Astrocyte of the spinal cord (primary cell): ENCODE data around the gene RBCK1.
A peak's percentile ranks its signal among the peaks of the same experiment; 100 is the strongest.

Source experiments
- DNase-seq: peaks from one replicate; pipeline ENCODE4 v3.0.0; 2011; ENCODE audit warnings: low read depth, low spot score
- H3K4me3 ChIP-seq: 2 replicates; pipeline ENCODE4 v1.5.1; 2011; ENCODE audit warnings: low read depth, mild to moderate bottlenecking, low read length, moderate library complexity
- in situ Hi-C: cut with HindIII; loops from 2 replicates; pipeline ENCODE4 v1.10.0; 2017; ENCODE audit warnings: low sequenced_read_pairs
- TF ChIP-seq, protein P1 (sequence below): IDR thresholded peaks from 2 replicates; pipeline ENCODE4 v1.5.1; 2012; ENCODE audit warnings: low read depth, mild to moderate bottlenecking, low read length, inconsistent platforms

The RBCK1 gene

DNA sequence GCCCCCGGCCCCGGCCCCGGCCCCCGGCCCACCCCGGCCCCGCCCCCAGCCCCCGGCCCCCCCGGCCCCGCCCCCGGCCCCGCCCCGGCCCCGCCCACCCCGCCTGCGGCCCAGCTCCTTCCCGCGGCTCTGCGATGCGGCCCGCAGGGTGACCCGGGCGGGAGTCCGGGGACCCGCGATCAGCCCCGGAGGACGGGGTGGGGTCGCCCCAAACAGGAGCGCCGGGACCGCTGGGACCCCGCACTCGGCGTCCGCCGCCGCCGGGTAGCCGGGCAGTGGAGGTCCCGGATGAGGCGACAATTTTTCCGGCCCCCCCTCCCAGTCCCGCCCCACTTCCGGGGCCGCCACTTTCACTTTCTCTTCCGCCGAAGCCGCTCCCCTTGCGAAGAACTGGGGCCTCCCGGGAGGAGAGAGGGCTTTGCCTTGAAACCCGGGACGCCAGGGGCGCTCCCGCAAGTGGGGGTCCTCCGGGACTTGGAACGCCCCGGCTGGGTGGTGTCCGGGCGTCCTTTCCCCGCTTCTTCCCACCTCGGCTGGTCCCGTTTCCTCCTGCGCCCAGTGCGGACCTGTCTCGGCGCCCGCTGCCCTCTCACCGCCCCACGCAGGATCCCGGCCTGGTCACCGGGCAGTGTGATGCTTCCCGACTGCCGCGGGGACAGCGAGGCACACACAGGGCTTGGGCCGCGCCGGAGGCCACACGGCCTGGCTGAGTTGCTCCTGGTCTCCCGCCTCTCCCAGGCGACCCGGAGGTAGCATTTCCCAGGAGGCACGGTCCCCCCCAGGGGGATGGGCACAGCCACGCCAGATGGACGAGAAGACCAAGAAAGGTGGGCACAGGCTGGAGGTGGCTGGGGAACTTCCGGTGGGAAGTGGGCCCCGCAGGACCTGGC is at the start of gene RBCK1:
Gene RBCK1 (plus strand): TSS at position 347 of the 890 bp plus-strand sequence. CDS start 459 bp downstream, at position 806.
- DNase-seq: peak; percentile 87
- peak within 1 kb of the TSS; percentile 97 for H3K4me3 ChIP-seq
- TF ChIP-seq, protein P1, sequence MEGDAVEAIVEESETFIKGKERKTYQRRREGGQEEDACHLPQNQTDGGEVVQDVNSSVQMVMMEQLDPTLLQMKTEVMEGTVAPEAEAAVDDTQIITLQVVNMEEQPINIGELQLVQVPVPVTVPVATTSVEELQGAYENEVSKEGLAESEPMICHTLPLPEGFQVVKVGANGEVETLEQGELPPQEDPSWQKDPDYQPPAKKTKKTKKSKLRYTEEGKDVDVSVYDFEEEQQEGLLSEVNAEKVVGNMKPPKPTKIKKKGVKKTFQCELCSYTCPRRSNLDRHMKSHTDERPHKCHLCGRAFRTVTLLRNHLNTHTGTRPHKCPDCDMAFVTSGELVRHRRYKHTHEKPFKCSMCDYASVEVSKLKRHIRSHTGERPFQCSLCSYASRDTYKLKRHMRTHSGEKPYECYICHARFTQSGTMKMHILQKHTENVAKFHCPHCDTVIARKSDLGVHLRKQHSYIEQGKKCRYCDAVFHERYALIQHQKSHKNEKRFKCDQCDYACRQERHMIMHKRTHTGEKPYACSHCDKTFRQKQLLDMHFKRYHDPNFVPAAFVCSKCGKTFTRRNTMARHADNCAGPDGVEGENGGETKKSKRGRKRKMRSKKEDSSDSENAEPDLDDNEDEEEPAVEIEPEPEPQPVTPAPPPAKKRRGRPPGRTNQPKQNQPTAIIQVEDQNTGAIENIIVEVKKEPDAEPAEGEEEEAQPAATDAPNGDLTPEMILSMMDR: no peak
- in situ Hi-C loops: no loop called here

DNA sequence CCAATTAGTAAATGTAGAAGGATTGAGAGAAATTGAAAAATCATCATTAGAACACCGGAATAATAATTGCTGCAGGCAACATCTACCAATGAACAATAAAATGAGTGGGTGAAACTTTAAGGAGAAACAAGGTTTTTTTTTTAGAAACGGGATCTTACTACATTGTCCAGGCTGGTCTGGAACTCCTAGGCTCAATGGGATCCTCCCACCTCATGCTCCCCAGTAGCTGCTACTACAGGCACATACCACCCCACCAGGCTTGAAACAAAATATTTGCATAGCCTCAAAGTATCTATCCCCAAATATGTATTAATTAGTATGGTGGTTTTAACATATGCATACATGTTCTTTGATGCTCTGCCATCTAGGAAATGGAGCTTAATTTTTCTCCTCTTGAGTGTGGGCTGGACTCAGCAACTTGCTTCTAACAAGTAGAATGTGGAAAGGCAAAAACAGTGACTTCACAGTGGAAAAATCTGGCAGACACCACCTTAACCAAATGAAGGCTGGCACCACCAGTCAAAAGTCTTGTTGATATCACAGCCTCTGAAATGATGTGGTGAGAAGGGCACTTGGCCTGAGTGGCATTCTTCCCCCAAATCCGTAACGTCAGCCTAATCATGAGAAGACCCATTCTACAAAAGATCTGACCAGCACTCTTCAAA is 49.1 kb upstream of the RBCK1 start:
- DNase-seq: no peak
- H3K4me3 ChIP-seq: no peak overlapping the region
- TF ChIP-seq, protein P1: no peak
- in situ Hi-C loops: no loop called here

DNA sequence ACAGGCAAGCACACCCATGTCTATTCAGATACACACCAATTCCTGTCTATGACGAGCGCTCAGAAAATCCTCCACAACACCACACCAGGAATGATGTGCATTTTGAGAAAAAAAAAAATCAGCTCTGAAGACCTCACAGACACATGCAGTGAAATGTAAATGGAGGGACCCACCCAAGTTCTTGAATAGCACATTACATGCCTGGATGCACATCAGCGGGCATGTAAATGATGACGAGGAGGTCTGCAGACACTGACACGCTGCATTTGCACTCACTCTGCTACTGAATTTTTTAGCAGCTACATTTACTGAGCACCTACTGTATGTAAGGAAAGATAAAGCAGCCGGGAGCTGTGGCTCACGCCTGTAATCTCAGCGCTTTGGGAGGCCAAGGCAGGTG is 46.5 kb upstream of the RBCK1 start:
- TF ChIP-seq, protein P1: no peak
- in situ Hi-C loops: no loop called here
- no peak for DNase-seq
- H3K4me3 ChIP-seq: no peak overlapping the region

DNA sequence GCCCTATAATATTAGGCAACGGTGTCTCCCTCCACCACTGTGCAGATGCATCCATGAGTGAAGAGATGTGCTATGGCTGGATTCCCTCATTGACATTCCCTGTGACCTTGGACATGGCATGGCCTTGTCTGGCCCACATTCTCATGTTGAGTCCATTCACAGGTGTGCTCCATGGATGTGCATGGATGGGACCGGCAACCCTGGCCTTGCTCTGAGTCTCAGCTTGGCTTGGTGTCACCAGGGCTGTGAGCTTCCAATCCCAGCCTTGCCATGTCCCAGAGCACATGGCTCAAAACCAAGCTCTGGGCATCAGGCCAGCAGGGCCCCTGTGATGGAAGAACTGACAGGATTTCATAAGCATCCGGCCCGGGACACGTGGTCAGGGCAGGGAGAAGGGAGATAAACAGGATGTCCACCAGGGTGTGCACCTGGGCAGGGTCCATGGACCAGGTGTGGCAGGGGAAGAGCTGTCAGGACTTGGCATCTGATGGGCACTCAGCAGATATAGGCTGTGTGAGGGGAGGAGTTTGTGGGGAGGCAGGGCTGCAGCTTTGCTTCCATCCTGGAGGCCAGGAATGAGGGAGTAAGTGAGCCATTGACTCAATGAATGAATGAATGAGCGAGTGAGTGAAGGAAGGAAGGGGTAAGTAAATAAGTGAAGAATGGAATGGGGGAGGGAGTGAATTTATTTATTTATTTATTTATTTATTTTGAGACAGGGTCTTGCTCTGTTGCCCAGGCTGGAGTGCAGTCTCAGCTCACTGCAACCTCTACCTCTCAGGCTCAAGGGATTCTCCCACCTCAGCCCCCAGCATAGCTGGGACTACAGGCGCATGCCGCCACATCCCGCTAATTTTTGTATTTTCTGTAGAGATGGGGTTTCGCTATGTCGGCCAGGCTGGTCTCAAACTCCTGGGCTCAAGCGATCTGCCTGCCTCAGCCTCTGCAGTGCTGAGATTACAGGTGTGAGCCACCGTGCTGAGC is 45.5 kb upstream of the RBCK1 start:
- TF ChIP-seq, protein P1: peak; percentile 20
- no peak overlapping the region for H3K4me3 ChIP-seq
- DNase-seq: peak; percentile 76
- in situ Hi-C loops: no loop called here

DNA sequence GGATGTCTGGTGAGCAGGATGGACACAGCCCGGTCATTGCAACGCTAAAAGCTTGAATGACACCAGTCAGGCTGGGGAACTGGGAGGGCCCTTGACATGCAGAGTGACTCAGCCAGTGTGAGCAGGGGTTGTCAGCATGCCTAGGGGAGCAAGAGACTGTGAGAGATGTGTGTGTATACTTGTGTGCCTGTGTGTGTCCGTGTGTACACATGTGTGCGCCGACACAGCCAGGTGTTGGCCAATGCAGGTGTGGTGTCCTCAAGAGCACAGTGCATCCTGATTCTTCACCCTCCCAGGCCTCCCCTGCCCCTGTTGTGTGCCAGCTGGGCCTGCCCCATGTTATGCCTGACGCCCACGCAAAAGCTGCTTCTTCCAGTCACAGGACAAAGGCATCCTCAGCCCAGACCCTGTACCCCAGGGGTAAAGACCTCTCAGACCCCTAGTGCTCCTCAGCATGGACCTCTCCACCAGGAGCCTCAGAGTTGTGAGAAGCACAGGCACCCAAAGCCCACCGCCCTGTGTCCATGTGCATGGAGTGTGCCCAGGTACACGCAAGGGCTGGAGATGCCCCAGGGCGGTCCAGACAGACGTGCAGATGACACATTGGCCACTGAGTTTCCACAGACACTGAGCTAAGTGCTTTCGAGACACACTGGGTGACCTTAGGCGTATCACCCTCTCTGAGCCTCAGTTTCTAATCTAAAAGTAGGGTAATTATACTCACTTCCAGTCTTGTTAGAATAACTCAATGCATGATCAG is 44.6 kb upstream of the RBCK1 start:
- in situ Hi-C loops: no loop called here
- TF ChIP-seq, protein P1: no peak
- DNase-seq: no peak
- H3K4me3 ChIP-seq: no peak overlapping the region
